NK-92 (cell line): ENCODE measurements around the gene PTX3.

Experiments
- DNase-seq: peaks from one replicate; lab custom pipeline; 2025; ENCODE audit not compliant: unreplicated experiment; lab: John Stamatoyannopoulos, UW

The PTX3 gene

GRCh38 chr3:157420606-157421130 is 16.0 kb upstream of the PTX3 start:
- no peak for DNase-seq

- no peak for DNase-seq
Measured at GRCh38 chr3:157423337-157423736, 13.3 kb upstream of the PTX3 start.

- DNase-seq, result no peak
Measured at GRCh38 chr3:157427901-157428300, 8.7 kb upstream of the PTX3 start.

GRCh38 chr3:157428853-157429252 is 7.8 kb upstream of the PTX3 start:
- DNase-seq, result no peak

- no peak for DNase-seq
Measured at GRCh38 chr3:157429708-157430107, 6.9 kb upstream of the PTX3 start.

GRCh38 chr3:157438194-157438730 is 1.6 kb downstream of the PTX3 start:
- DNase-seq, result no peak

GRCh38 chr3:157441102-157441624 is 4.5 kb downstream of the PTX3 start:
- no peak for DNase-seq

- no peak for DNase-seq
Measured at GRCh38 chr3:157442729-157443128, 6.1 kb downstream of the PTX3 start.

- DNase-seq, result no peak
Measured at GRCh38 chr3:157443905-157444796, 7.5 kb downstream of the PTX3 start.

GRCh38 chr3:157444797-157445184 is 8.1 kb downstream of the PTX3 start:
- no peak for DNase-seq

GRCh38 chr3:157445857-157446256 is 9.2 kb downstream of the PTX3 start:
- no peak for DNase-seq

GRCh38 chr3:157447026-157447694 is 10.5 kb downstream of the PTX3 start:
- no peak for DNase-seq

- no peak for DNase-seq
Measured at GRCh38 chr3:157452097-157452496, 15.4 kb downstream of the PTX3 start.

- no peak for DNase-seq
Measured at GRCh38 chr3:157453824-157454223, 17.2 kb downstream of the PTX3 start.

- no peak for DNase-seq
Measured at GRCh38 chr3:157459706-157460105, 23.1 kb downstream of the PTX3 start.

GRCh38 chr3:157460253-157460652 is 23.6 kb downstream of the PTX3 start:
- no peak for DNase-seq

- no peak for DNase-seq
Measured at GRCh38 chr3:157463816-157464215, 27.2 kb downstream of the PTX3 start.

GRCh38 chr3:157464321-157464720 is 27.7 kb downstream of the PTX3 start:
- DNase-seq, result no peak

GRCh38 chr3:157465741-157466140 is 29.1 kb downstream of the PTX3 start:
- no peak for DNase-seq

GRCh38 chr3:157467200-157467599 is 30.6 kb downstream of the PTX3 start:
- no peak for DNase-seq

GRCh38 chr3:157469561-157470294 is 33.1 kb downstream of the PTX3 start:
- DNase-seq, result no peak
